ENCODE measurements around the gene CBFA2T3.
"Not testable (repeated sequence)": the region's sequence is repeated elsewhere in the genome, so short reads cannot be mapped to it uniquely, and the experiment has no call there.

Gene CBFA2T3

GRCh38 chr16:89012622-89012995, 35.6 kb upstream of the CBFA2T3 start:
- DNase-seq (ENCODE audit: low read depth) = no peak

- no peak for DNase-seq (ENCODE audit: low read depth)
Observed at GRCh38 chr16:89011909-89012621, 35.1 kb upstream of the CBFA2T3 start.

- DNase-seq (ENCODE audit: low read depth) = no peak
Observed at GRCh38 chr16:89010210-89010925, 33.4 kb upstream of the CBFA2T3 start.

- no peak for DNase-seq (ENCODE audit: low read depth)
Observed at GRCh38 chr16:89009343-89010209, 32.6 kb upstream of the CBFA2T3 start.

GRCh38 chr16:89008796-89009195, 31.8 kb upstream of the CBFA2T3 start:
- not testable (repeated sequence) for DNase-seq (ENCODE audit: low read depth)

GRCh38 chr16:89007371-89008249, 30.6 kb upstream of the CBFA2T3 start:
- DNase-seq (ENCODE audit: low read depth) = no peak

GRCh38 chr16:89006036-89006752, 29.2 kb upstream of the CBFA2T3 start:
- no peak for DNase-seq (ENCODE audit: low read depth)

GRCh38 chr16:89005201-89006035, 28.4 kb upstream of the CBFA2T3 start:
- DNase-seq (ENCODE audit: low read depth) = no peak

- peak; percentile 95 for DNase-seq (ENCODE audit: low read depth)
Observed at GRCh38 chr16:89004209-89004831, 27.3 kb upstream of the CBFA2T3 start.

- peak; percentile 79 for DNase-seq (ENCODE audit: low read depth)
Observed at GRCh38 chr16:89003831-89004208, 26.8 kb upstream of the CBFA2T3 start.

- DNase-seq (ENCODE audit: low read depth) = peak; percentile 70
Observed at GRCh38 chr16:89002851-89003830, 26.1 kb upstream of the CBFA2T3 start.

GRCh38 chr16:89002081-89002480, 25.1 kb upstream of the CBFA2T3 start:
- DNase-seq (ENCODE audit: low read depth) = not testable (repeated sequence)

- no peak for DNase-seq (ENCODE audit: low read depth)
Observed at GRCh38 chr16:89001117-89002027, 24.4 kb upstream of the CBFA2T3 start.

GRCh38 chr16:89000207-89000959, 23.4 kb upstream of the CBFA2T3 start:
- DNase-seq (ENCODE audit: low read depth) = no peak

GRCh38 chr16:88999457-89000206, 22.6 kb upstream of the CBFA2T3 start:
- no peak for DNase-seq (ENCODE audit: low read depth)
